Neural cell (in vitro differentiated cells): ENCODE data around the gene RAI1. TPM values are rescaled to one million over a fixed set of nuclear protein-coding genes. Genes with fewer than 3 reads are reported as not detected.

ENCODE experiments used
- H2AFZ ChIP-seq: fragments of 200-600, 300-800 bp; sonication (generic), shearing (Covaris generic); 2 replicates; pipeline ENCODE4 v1.6.0; 2014; ENCODE audit warnings: low read depth, mild to moderate bottlenecking, antibody characterized with exemption, low read length, moderate library complexity
- H3F3A ChIP-seq: fragments of 200-600 bp; shearing (Covaris generic); 2 replicates; pipeline ENCODE4 v1.6.1; 2016; ENCODE audit warnings: mild to moderate bottlenecking, moderate library complexity, mixed read lengths, antibody characterized with exemption, low read length; ENCODE audit not compliant: insufficient read depth, poor library complexity, severe bottlenecking
- H3K27ac ChIP-seq: fragments of 200-600, 300-800 bp; sonication (generic), shearing (Covaris generic); 2 replicates; pipeline ENCODE4 v1.5.1; 2014; ENCODE audit warnings: mild to moderate bottlenecking, low read length, moderate library complexity
- H3K27me3 ChIP-seq: fragments of 300-800, 200-600 bp; sonication (generic), shearing (Covaris generic); 2 replicates; pipeline ENCODE4 v1.6.0; 2014; ENCODE audit warnings: mild to moderate bottlenecking, low read depth, low read length, moderate library complexity; ENCODE audit not compliant: insufficient read depth
- H3K36me3 ChIP-seq: fragments of 300-800, 200-600 bp; sonication (generic), shearing (Covaris generic); 2 replicates; pipeline ENCODE4 v1.5.1; 2014; ENCODE audit warnings: mild to moderate bottlenecking, antibody characterized with exemption, low read length, moderate library complexity; ENCODE audit not compliant: insufficient read depth
- H3K4me2 ChIP-seq: fragments of 300-800, 200-600 bp; sonication (generic), shearing (Covaris generic); 2 replicates; pipeline ENCODE4 v1.6.0; 2014; ENCODE audit warnings: mild to moderate bottlenecking, low read length
- H3K4me3 ChIP-seq: fragments of 300-800, 200-600 bp; sonication (generic), shearing (Covaris generic); 2 replicates; pipeline ENCODE4 v1.5.1; 2014; ENCODE audit warnings: mild to moderate bottlenecking, low read length, moderate library complexity
- H3K79me2 ChIP-seq: fragments of 200-600 bp; shearing (Covaris generic); replicated peaks from 2 replicates; pipeline ENCODE4 v1.6.0; 2014; ENCODE audit warnings: mild to moderate bottlenecking, low read length, moderate library complexity; ENCODE audit not compliant: insufficient read depth
- H3K9ac ChIP-seq: fragments of 300-800, 200-600 bp; sonication (generic), shearing (Covaris generic); 2 replicates; pipeline ENCODE4 v1.6.1; 2016; ENCODE audit warnings: mild to moderate bottlenecking, low read length, mixed read lengths
- H3K9me2 ChIP-seq: fragments of 200-600 bp; shearing (Covaris generic); 2 replicates; pipeline ENCODE4 v1.6.1; 2016; ENCODE audit warnings: mild to moderate bottlenecking, low read length, mixed read lengths; ENCODE audit not compliant: insufficient read depth
- H3K9me3 ChIP-seq: fragments of 200-600, 300-800 bp; sonication (generic), shearing (Covaris generic); 2 replicates; pipeline ENCODE4 v1.6.1; 2016; ENCODE audit warnings: mild to moderate bottlenecking, mixed run types, low read length, moderate library complexity, mixed read lengths
- H4K20me1 ChIP-seq: fragments of 200-600 bp; shearing (Covaris generic); 2 replicates; pipeline ENCODE4 v1.6.1; 2016; ENCODE audit warnings: mild to moderate bottlenecking, mixed run types; ENCODE audit not compliant: insufficient read depth
- EP300 ChIP-seq: fragments of 450-650 bp; conservative IDR thresholded peaks from 2 replicates; pipeline ENCODE4 v1.6.1; 2014; ENCODE audit warnings: antibody characterized with exemption, mild to moderate bottlenecking, moderate library complexity; ENCODE audit not compliant: poor library complexity, severe bottlenecking
- EZH2 ChIP-seq: fragments of 200-600, 300-800 bp; shearing (Covaris generic), sonication (generic); IDR thresholded peaks from 2 replicates; pipeline ENCODE4 v1.6.1; 2014; ENCODE audit warnings: antibody characterized with exemption, low read length, borderline replicate concordance, mild to moderate bottlenecking; ENCODE audit not compliant: insufficient read depth, poor library complexity, severe bottlenecking
- MXI1 ChIP-seq: fragments of 450-650 bp; conservative IDR thresholded peaks from 2 replicates; pipeline ENCODE4 v1.6.1; 2014; ENCODE audit warnings: antibody characterized with exemption, mild to moderate bottlenecking; ENCODE audit not compliant: poor library complexity, severe bottlenecking
- POLR2AphosphoS5 ChIP-seq: IDR thresholded peaks from 2 replicates; pipeline ENCODE4 v1.6.1; 2012
- RAD21 ChIP-seq: fragments of 450-650 bp; conservative IDR thresholded peaks from 2 replicates; pipeline ENCODE4 v1.6.1; 2014; ENCODE audit warnings: antibody characterized with exemption, mild to moderate bottlenecking, moderate library complexity
- SMC3 ChIP-seq: fragments of 450-650 bp; conservative IDR thresholded peaks from 2 replicates; pipeline ENCODE4 v1.6.1; 2014; ENCODE audit warnings: antibody characterized with exemption, mild to moderate bottlenecking, moderate library complexity; ENCODE audit not compliant: poor library complexity
- TAF1 ChIP-seq: IDR thresholded peaks from 2 replicates; pipeline ENCODE4 v1.6.1; 2012; ENCODE audit warnings: low read depth
- polyA plus RNA-seq: library from polyadenylated mRNA; depleted of rRNA; stranded (reverse); fragments of >200 nt; gene quantifications from 2 replicates; pipeline ENCODE4 v1.2.3, GENCODE V29; 2014
- TF ChIP-seq, protein P1 (sequence below): fragments of 450-650 bp; IDR thresholded peaks from 2 replicates; pipeline ENCODE4 v1.5.1; 2014; ENCODE audit warnings: antibody characterized with exemption, mild to moderate bottlenecking, moderate library complexity; ENCODE audit not compliant: poor library complexity, severe bottlenecking
- TF ChIP-seq, protein P2 (sequence below): IDR thresholded peaks from 2 replicates; pipeline ENCODE4 v1.6.1; 2012; ENCODE audit warnings: borderline replicate concordance

The RAI1 gene
- polyA plus RNA-seq, 1 donor from 2014 or later = 16.9 TPM

DNA sequence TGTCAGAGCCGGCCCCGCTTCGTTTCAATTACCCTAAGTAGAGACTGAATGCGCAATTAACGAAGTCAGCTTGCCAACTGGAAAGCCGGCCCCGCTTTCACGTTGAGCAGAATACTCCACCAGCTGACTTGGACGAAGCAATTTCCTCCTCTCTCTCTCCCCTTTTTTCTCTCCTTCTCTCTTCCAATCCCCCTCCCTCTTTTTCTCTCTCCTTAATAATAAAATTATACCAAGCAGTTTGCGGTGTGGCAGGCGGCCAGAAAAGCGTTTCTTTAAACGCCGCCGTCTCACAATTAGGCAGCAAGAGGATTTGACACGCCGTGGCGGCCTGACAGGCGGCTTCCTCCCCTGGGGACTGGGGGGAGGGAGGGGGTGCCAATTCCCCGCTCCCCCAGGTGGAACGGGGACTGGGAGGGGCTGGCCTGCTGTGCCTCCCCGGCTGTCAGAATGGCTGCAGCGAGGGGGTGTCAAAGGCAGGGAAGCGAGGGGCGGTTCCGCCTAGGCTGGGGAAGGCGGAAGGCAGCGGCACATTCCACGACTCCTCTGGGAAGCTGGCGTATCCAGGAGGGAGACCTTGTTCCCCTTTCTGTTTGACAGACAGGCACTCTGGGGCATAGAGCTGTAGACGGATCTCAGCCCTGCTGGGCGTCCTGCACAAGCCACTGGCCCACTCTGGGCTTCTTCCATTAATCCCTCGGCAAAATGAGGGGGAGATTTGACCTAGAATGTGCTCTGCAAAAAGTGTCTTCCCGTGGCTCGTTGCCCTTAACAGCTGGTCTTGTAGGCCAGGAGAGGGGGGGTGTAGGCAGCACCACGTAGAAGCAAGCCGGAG is 102.8 kb downstream of the RAI1 start:
- Histone ChIP-seq H3K9ac (peak overlapping the region; percentile 94), H2AFZ (no peak overlapping the region), H3K27me3 (no peaks in the 10 kb centered on the region), H3K9me2 (no peaks in the 10 kb centered on the region), H3K79me2 (peaks cover 71% of the 10 kb centered on the region), H4K20me1 (peaks cover 4% of the 10 kb centered on the region), H3K4me3 (peak overlapping the region; percentile 89), H3K4me2 (peak overlapping the region; percentile 46), H3K9me3 (no peaks in the 10 kb centered on the region), H3K36me3 (no peaks in the 10 kb centered on the region), H3F3A (no peaks in the 10 kb centered on the region), H3K27ac (peak overlapping the region; percentile 96)
- TF ChIP-seq EP300 (peak; percentile 73), TAF1 (peak; percentile 54), SMC3 (peak; percentile 4), POLR2AphosphoS5 (peak; percentile 74), RAD21 (no peak), MXI1 (peak; percentile 38)
- TF ChIP-seq, protein P1, sequence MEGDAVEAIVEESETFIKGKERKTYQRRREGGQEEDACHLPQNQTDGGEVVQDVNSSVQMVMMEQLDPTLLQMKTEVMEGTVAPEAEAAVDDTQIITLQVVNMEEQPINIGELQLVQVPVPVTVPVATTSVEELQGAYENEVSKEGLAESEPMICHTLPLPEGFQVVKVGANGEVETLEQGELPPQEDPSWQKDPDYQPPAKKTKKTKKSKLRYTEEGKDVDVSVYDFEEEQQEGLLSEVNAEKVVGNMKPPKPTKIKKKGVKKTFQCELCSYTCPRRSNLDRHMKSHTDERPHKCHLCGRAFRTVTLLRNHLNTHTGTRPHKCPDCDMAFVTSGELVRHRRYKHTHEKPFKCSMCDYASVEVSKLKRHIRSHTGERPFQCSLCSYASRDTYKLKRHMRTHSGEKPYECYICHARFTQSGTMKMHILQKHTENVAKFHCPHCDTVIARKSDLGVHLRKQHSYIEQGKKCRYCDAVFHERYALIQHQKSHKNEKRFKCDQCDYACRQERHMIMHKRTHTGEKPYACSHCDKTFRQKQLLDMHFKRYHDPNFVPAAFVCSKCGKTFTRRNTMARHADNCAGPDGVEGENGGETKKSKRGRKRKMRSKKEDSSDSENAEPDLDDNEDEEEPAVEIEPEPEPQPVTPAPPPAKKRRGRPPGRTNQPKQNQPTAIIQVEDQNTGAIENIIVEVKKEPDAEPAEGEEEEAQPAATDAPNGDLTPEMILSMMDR = no peak
- TF ChIP-seq, protein P2, sequence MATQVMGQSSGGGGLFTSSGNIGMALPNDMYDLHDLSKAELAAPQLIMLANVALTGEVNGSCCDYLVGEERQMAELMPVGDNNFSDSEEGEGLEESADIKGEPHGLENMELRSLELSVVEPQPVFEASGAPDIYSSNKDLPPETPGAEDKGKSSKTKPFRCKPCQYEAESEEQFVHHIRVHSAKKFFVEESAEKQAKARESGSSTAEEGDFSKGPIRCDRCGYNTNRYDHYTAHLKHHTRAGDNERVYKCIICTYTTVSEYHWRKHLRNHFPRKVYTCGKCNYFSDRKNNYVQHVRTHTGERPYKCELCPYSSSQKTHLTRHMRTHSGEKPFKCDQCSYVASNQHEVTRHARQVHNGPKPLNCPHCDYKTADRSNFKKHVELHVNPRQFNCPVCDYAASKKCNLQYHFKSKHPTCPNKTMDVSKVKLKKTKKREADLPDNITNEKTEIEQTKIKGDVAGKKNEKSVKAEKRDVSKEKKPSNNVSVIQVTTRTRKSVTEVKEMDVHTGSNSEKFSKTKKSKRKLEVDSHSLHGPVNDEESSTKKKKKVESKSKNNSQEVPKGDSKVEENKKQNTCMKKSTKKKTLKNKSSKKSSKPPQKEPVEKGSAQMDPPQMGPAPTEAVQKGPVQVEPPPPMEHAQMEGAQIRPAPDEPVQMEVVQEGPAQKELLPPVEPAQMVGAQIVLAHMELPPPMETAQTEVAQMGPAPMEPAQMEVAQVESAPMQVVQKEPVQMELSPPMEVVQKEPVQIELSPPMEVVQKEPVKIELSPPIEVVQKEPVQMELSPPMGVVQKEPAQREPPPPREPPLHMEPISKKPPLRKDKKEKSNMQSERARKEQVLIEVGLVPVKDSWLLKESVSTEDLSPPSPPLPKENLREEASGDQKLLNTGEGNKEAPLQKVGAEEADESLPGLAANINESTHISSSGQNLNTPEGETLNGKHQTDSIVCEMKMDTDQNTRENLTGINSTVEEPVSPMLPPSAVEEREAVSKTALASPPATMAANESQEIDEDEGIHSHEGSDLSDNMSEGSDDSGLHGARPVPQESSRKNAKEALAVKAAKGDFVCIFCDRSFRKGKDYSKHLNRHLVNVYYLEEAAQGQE = peak; percentile 44

DNA sequence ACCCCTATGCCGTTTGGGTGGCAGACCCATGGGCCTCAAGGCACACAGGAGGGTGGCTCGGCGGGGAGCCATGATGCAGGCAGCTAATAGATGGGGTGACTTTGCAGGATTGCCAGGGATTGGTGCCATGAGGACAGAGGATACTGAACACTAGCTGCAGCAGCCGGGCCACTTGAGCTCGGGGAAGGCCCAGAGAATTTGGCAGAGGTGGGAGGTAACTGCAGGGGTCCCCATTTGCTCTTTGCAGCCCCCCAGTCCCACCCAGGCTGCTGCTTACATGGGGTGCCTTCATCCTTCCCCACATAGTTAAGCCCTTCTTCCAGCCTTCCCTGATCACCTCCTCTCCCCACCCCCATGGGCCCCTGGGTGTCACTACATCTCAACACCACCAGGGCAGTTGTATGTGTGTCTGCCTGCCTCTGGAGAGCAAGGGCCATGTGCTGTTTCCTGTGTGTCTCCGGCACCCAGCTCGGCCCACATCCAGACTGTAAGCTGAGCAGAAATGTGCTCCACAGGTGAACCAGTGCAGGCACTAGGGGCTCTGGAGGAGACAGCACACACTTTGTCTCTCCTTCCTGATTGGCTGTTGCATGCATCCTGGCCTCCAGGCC is 103.5 kb downstream of the RAI1 start:
- no peaks in the 10 kb centered on the region for H3K36me3 ChIP-seq
- peaks cover 4% of the 10 kb centered on the region for H4K20me1 ChIP-seq
- peak overlapping the region; percentile 96 for H3K27ac ChIP-seq
- H3K79me2 ChIP-seq = peaks cover 72% of the 10 kb centered on the region
- no peak overlapping the region for H2AFZ ChIP-seq
- TF ChIP-seq, protein P1 = peak; percentile 31
- no peak for TF ChIP-seq EZH2
- no peaks in the 10 kb centered on the region for H3K9me3 ChIP-seq
- H3K9me2 ChIP-seq = no peaks in the 10 kb centered on the region
- peak overlapping the region; percentile 89 for H3K4me3 ChIP-seq
- peak overlapping the region; percentile 94 for H3K9ac ChIP-seq
- H3K27me3 ChIP-seq = no peaks in the 10 kb centered on the region
- H3F3A ChIP-seq = no peaks in the 10 kb centered on the region
- H3K4me2 ChIP-seq = peak overlapping the region; percentile 46
